ENCODE data around the gene BICC1. TPM values are rescaled to one million over a fixed set of nuclear protein-coding genes. Genes with fewer than 3 reads are reported as not detected.

Gene BICC1
- total and polyA plus RNA-seq, 2 of the 13 experiments (the other 11 are each of a cell fraction or from before 2014, with no cell fraction given) = 0.18 to 1.5 TPM

DNA sequence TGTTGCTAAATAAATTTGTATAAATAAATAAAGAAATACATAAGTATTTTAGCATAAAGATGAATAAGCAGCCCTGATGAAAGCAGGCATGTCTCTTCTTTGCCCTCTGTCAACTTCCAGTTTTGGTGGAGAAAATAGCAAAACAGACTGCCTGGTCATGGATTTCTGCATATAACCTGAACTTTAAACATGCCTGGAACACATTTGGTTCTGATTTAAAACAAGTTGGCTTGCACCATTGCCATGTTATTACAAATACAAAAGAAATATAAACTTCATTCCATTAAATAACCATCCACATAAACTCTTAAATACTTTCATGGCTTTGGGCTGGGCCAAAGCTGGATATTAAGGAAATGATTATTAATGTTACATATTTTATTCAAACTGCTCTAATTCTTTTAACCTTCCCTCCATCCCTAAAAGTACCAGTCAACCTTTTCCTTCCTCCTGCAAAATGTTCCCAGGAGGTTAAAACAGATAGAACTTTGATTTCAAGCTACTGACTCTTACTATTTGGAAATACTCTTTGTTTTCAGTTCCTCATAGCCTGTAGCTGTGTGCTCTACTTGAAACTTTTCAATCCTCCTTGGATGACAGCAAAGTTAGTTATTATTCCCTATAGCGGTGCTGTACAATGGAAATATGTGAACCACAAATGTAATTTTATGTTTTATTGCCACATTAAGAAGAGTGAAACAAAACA, 96.3 kb downstream of the BICC1 start:
- no peaks in the 10 kb centered on the region for H3K4me1 ChIP-seq (ENCODE audit: insufficient read depth, low read length)
- WGBS (ENCODE audit: low lambda C conversion rate) = 83% methylated on average over 1 of the region's 1 CpG
- H3K79me2 ChIP-seq (ENCODE audit: insufficient read depth, low read length) = no peaks in the 10 kb centered on the region
- in situ Hi-C loops (cut with HindIII; ENCODE audit: extremely low pct_ligation_motif_present, low pct_unique_long_range_greater_than_20kb) (no loop called here), intact Hi-C loops (cut with micrococcal nuclease; ENCODE audit: unreplicated experiment) (no loop called here)
- H4K20me1 ChIP-seq (ENCODE audit: insufficient read depth, low read length) = no peaks in the 10 kb centered on the region
- H3K9ac ChIP-seq (ENCODE audit: insufficient read depth, low read depth, low read length) = no peak overlapping the region
- H2AFZ ChIP-seq (ENCODE audit: low read length) = no peak overlapping the region
- no peaks in the 10 kb centered on the region for H3K9me3 ChIP-seq (ENCODE audit: low read length)
- no peak for TF ChIP-seq ZNF207 (IDR thresholded peaks at IDR 0.05; ENCODE audit: borderline replicate concordance)
- no peak for TF ChIP-seq GTF3A (CRISPR knock-in tag; conservative IDR thresholded peaks at IDR 0.05)
- TF ChIP-seq HES4 (CRISPR knock-in tag; IDR thresholded peaks at IDR 0.05; ENCODE audit: borderline replicate concordance) = no peak
- no peak for TF ChIP-seq HMG20A (CRISPR knock-in tag; IDR thresholded peaks at IDR 0.05; ENCODE audit: borderline replicate concordance)
- TF ChIP-seq, protein P1, sequence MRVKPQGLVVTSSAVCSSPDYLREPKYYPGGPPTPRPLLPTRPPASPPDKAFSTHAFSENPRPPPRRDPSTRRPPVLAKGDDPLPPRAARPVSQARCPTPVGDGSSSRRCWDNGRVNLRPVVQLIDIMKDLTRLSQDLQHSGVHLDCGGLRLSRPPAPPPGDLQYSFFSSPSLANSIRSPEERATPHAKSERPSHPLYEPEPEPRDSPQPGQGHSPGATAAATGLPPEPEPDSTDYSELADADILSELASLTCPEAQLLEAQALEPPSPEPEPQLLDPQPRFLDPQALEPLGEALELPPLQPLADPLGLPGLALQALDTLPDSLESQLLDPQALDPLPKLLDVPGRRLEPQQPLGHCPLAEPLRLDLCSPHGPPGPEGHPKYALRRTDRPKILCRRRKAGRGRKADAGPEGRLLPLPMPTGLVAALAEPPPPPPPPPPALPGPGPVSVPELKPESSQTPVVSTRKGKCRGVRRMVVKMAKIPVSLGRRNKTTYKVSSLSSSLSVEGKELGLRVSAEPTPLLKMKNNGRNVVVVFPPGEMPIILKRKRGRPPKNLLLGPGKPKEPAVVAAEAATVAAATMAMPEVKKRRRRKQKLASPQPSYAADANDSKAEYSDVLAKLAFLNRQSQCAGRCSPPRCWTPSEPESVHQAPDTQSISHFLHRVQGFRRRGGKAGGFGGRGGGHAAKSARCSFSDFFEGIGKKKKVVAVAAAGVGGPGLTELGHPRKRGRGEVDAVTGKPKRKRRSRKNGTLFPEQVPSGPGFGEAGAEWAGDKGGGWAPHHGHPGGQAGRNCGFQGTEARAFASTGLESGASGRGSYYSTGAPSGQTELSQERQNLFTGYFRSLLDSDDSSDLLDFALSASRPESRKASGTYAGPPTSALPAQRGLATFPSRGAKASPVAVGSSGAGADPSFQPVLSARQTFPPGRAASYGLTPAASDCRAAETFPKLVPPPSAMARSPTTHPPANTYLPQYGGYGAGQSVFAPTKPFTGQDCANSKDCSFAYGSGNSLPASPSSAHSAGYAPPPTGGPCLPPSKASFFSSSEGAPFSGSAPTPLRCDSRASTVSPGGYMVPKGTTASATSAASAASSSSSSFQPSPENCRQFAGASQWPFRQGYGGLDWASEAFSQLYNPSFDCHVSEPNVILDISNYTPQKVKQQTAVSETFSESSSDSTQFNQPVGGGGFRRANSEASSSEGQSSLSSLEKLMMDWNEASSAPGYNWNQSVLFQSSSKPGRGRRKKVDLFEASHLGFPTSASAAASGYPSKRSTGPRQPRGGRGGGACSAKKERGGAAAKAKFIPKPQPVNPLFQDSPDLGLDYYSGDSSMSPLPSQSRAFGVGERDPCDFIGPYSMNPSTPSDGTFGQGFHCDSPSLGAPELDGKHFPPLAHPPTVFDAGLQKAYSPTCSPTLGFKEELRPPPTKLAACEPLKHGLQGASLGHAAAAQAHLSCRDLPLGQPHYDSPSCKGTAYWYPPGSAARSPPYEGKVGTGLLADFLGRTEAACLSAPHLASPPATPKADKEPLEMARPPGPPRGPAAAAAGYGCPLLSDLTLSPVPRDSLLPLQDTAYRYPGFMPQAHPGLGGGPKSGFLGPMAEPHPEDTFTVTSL (CRISPR knock-in tag; IDR thresholded peaks at IDR 0.05; ENCODE audit: borderline replicate concordance) = no peak
- TF ChIP-seq ZFP62 (CRISPR knock-in tag; IDR thresholded peaks at IDR 0.05) = no peak
- TF ChIP-seq NFKBIZ (CRISPR knock-in tag; IDR thresholded peaks at IDR 0.05) = no peak
- no peak for TF ChIP-seq ZNF850 (CRISPR knock-in tag; conservative IDR thresholded peaks at IDR 0.05)
- TF ChIP-seq ZNF24 (IDR thresholded peaks at IDR 0.05) = no peak
- TF ChIP-seq, protein P2, sequence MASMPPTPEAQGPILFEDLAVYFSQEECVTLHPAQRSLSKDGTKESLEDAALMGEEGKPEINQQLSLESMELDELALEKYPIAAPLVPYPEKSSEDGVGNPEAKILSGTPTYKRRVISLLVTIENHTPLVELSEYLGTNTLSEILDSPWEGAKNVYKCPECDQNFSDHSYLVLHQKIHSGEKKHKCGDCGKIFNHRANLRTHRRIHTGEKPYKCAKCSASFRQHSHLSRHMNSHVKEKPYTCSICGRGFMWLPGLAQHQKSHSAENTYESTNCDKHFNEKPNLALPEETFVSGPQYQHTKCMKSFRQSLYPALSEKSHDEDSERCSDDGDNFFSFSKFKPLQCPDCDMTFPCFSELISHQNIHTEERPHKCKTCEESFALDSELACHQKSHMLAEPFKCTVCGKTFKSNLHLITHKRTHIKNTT (CRISPR knock-in tag; IDR thresholded peaks at IDR 0.05) = no peak
- no peak for TF ChIP-seq RCOR2 (CRISPR knock-in tag; IDR thresholded peaks at IDR 0.05)
- TF ChIP-seq HNRNPK (IDR thresholded peaks at IDR 0.05; ENCODE audit: low read depth, low read length, poor library complexity, severe bottlenecking) = no peak
- no peak for TF ChIP-seq ATF7 (IDR thresholded peaks at IDR 0.05)
- TF ChIP-seq ATF7 (CRISPR knock-in tag; IDR thresholded peaks at IDR 0.05) = no peak
- TF ChIP-seq TCF7 (IDR thresholded peaks at IDR 0.05; ENCODE audit: low read depth) = no peak
- TF ChIP-seq HNRNPL (IDR thresholded peaks at IDR 0.05; ENCODE audit: low read depth, low read length) = no peak
- TF ChIP-seq JUNB (CRISPR knock-in tag; IDR thresholded peaks at IDR 0.05; ENCODE audit: borderline replicate concordance) = no peak
- TF ChIP-seq ZFP1 (CRISPR knock-in tag; IDR thresholded peaks at IDR 0.05) = no peak
- CTCF ChIA-PET (ENCODE audit: low intra/inter-chr PET ratio, low total read pairs) = no interaction called here
- no peak for DNase-seq (ENCODE audit: low spot score)
- POLR2A ChIA-PET = no interaction called here
- no TSS peak for BruUV-seq (replicated peaks)
- H3K4me3 ChIP-seq (replicated peaks in 1 of 3; ENCODE audit: insufficient read depth in 1 of 3, low read depth in 2 of 3, low read length in 3 of 3) = no peak overlapping the region
- ATAC-seq = no peak
- no peak overlapping the region for H3K4me2 ChIP-seq (ENCODE audit: low read depth, low read length)
- H3K27me3 ChIP-seq (ENCODE audit: control insufficient read depth in 1 of 2, insufficient read depth in 2 of 2, low read length in 2 of 2) = no peaks in the 10 kb centered on the region
- H3K36me3 ChIP-seq (replicated peaks in 1 of 2; ENCODE audit: control insufficient read depth in 1 of 2, insufficient read depth in 2 of 2, low read length in 2 of 2) = no peaks in the 10 kb centered on the region
- FAIRE-seq = no peak
- H3K27ac ChIP-seq (ENCODE audit: extremely low read length, insufficient read depth, low read length) = no peak overlapping the region
